A673 (cell line): ENCODE results near the gene TTC16.

Source experiments
- EZH2 ChIP-seq: fragments of 200-600 bp; sonication (generic); IDR thresholded peaks from 2 replicates; pipeline ENCODE4 v1.6.1; 2017; ENCODE audit warnings: borderline replicate concordance, low read depth, mild to moderate bottlenecking, mixed read lengths, antibody characterized with exemption, low read length; ENCODE audit not compliant: poor library complexity, severe bottlenecking
- TF ChIP-seq, protein P1 (sequence below): fragments of 300-800, 200-600 bp; sonication (generic); conservative IDR thresholded peaks from 2 replicates; pipeline ENCODE4 v1.5.1; 2017; ENCODE audit warnings: low read depth, mild to moderate bottlenecking, antibody characterized with exemption, low read length, moderate library complexity, mixed read lengths

DNA sequence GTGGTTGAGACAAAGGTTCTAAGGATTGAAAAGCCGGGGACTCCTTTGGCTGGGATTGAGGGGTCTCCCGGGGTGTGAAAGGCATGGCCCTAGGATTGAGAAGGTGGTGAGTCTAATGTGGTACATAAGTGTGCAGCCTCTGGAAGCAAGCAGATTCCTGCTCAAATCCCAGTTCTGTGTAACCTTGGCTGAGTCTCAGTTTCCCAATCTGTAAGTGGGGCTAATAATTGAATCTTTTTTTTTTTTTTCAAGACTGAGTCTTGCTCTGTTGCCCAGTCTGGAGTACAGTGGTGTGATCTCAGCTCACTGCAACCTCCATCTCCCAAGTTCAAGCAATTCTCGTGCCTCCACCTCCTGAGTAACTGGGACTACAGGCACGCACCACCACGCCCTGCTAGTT is 56.7 kb downstream of the TTC16 start:
- TF ChIP-seq, protein P1, sequence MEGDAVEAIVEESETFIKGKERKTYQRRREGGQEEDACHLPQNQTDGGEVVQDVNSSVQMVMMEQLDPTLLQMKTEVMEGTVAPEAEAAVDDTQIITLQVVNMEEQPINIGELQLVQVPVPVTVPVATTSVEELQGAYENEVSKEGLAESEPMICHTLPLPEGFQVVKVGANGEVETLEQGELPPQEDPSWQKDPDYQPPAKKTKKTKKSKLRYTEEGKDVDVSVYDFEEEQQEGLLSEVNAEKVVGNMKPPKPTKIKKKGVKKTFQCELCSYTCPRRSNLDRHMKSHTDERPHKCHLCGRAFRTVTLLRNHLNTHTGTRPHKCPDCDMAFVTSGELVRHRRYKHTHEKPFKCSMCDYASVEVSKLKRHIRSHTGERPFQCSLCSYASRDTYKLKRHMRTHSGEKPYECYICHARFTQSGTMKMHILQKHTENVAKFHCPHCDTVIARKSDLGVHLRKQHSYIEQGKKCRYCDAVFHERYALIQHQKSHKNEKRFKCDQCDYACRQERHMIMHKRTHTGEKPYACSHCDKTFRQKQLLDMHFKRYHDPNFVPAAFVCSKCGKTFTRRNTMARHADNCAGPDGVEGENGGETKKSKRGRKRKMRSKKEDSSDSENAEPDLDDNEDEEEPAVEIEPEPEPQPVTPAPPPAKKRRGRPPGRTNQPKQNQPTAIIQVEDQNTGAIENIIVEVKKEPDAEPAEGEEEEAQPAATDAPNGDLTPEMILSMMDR = no peak
- TF ChIP-seq EZH2 = no peak
